ENCODE results near the gene IFT27.
"Not testable (repeated sequence)": the region's sequence is repeated elsewhere in the genome, so short reads cannot be mapped to it uniquely, and the experiment has no call there.

IFT27 gene

GRCh38 chr22:36767035-36767775 is 8.7 kb downstream of the IFT27 start:
- in situ Hi-C loops (cut with MboI; ENCODE audit: low sequenced_read_pairs) = no loop called here

DNA sequence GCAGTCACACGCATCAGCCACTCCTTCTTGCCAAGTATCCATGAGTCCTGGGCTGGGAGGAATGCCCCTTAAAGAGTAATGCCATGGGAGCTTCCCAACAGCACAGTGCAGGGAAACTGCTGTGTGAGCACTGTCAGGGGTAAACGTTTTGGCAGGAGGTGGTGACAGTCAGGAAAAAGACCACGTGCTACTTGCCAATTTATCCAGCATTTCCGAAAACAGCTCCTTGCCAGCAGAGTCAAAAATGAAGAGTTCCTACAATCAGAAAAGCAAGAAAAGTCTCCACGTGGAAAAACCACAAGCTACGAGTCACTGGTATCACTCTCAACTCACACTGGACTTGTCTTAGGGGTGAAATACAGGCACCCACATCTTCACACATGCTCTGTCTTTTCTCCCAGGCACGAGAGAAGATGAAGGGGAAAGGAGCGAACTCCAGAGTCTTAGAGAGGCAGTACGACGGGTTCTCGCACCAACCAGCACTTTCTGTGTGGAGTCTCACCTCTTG is 9.9 kb downstream of the IFT27 start:
- in situ Hi-C loops (cut with MboI; ENCODE audit: low sequenced_read_pairs) = no loop called here

GRCh38 chr22:36765131-36765942 is 10.6 kb downstream of the IFT27 start:
- in situ Hi-C loops (cut with MboI; ENCODE audit: low sequenced_read_pairs) = no loop called here

GRCh38 chr22:36764641-36765040 is 11.3 kb downstream of the IFT27 start:
- in situ Hi-C loops (cut with MboI; ENCODE audit: low sequenced_read_pairs) = no loop called here

DNA sequence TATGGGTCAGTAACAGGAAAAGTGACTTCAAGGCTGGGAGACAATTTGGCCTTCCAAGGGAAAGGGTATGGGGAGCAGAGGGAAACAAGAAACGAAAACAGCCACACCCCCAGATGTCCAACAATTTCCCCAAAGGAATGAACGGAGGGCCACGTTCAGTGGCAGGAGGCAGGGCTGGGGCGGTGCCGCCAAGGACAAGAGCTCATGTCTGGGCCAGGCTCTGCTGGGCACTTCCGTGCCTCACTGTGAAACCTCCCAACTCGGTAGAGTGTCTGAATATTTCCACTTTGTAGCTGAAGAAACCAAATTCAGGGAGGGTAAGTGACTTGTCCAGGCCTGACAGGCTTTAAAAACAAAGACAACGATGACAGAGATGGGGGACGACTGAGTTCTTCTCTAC is 11.9 kb downstream of the IFT27 start:
- in situ Hi-C loops (cut with MboI; ENCODE audit: low sequenced_read_pairs) = no loop called here

DNA sequence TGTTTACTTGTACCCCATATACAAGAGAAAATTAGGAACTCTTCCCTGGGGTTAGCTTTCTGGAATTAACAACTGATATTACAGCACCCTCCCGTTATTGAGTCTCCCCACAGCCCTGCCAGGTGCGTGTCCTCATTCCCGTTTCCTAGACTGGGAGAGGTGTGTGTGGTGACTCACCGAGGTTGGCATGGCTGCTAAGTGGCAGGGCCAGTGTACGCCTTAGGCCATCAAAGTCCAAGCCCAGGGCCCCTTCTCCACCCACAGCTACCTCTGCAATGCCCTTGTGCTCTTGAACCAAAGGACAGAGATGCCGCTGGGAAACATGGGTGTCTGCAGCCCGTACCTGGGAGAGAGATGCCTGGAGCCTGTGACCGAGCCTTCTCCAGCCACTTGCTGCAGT is 12.3 kb downstream of the IFT27 start:
- in situ Hi-C loops (cut with MboI; ENCODE audit: low sequenced_read_pairs) = no loop called here

- in situ Hi-C loops (cut with MboI; ENCODE audit: low sequenced_read_pairs) = no loop called here
Measured at GRCh38 chr22:36762687-36763260, 13.1 kb downstream of the IFT27 start.

- in situ Hi-C loops (cut with MboI; ENCODE audit: low sequenced_read_pairs) = no loop called here
Measured at GRCh38 chr22:36761553-36762240, 14.2 kb downstream of the IFT27 start.

- in situ Hi-C loops (cut with MboI; ENCODE audit: low sequenced_read_pairs) = no loop called here
Measured at GRCh38 chr22:36760786-36761185, 15.1 kb downstream of the IFT27 start.

DNA sequence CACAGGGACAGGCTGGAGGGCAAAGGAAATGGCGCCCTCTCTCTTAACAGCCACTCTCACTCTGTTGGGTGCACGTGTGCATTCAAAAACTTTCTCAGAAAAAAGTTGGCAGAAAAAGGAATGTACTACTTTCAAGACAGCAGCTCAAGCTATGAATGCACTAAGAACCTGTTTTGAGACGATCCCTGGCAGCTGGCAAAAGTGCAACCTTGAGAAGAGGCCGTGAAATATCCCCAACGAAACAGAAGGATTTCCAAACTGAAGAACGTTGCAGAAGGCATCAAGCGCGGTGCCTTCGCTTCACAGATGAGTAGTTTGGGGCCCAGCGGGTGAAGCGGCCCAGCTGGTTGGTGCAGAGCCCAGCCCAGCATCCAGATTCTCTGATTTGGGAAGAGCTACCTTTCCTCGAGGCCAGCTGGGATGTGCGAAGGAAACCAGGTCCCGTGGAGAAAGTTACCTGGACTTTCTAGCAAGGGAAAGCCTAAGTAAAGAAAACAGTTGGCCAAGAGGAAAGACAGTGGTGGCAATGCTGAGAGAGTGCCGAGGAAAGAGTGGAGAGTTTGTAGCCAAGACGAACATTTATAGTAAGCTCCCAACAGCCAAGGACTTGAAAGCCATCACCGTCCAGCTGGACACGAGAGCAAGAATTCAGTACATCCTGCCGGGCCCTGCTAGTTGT is 16.3 kb downstream of the IFT27 start:
- in situ Hi-C loops (cut with MboI; ENCODE audit: low sequenced_read_pairs) = no loop called here

- in situ Hi-C loops (cut with MboI; ENCODE audit: low sequenced_read_pairs) = no loop called here
Measured at GRCh38 chr22:36758792-36759271, 17.1 kb downstream of the IFT27 start.

GRCh38 chr22:36757668-36758211 is 18.2 kb downstream of the IFT27 start:
- in situ Hi-C loops (cut with MboI; ENCODE audit: low sequenced_read_pairs) = no loop called here

DNA sequence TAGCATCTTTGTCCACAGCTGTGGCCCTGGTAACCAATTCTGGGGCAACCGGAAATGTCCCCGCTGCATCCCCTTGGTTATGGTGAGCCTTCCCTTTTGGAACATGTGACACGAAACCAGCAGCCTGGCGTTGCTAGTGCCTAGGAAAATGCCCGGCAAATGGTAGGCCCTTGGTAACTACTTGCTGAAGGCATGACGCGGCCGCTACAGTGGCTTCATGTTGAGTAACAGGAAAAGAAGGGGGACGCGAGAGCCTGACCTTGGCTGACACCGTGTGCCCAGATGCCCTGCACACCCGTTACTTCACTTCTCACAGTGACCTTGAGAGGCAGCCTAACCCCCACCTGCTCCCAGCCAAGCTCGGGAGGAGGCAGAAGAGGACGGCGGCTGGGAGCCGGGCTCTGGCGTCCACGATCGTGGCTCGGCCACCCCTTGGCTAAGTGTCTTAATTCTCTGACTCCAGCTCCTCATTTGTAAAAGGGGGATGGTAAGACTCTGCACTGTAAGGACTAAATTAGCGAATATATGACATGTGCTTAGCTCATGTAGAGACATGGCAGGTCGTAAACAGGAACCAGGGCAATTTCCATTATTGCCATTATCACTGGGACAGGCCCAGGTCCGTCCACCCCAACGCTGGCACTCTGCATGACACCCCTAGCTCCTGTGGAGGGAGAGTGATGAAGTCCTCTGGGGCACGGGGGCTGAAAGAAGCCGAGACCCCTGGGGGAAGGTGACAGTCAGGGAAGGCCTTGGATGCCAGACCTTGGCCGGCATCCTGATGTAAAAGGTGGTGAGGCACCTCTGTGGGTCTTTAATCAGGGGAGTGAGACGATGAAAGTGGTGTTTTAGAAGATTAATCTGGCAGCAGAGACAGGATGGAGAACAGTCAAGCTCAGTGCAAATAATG is 18.9 kb downstream of the IFT27 start:
- in situ Hi-C loops (cut with MboI; ENCODE audit: low sequenced_read_pairs) = no loop called here

DNA sequence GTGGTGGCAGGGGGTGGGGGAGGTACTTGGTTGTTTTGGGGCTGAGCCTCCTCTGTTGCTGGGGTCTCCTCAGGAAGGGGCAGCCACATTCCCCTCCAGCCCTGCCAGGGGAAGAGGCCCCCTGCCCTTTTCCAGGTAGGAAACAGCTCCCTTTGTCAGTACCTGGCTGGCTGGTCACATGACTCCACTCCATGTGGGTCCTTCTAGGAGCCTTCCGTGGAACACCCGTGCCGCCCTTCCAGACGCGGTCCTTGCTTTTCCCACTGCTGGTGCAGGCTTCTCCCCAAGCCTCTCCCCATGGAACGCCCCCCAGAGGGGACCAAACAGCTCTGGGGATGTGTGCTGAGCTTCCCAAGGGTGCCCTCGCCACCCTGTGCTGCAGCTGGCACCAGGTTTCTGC is 19.9 kb downstream of the IFT27 start:
- in situ Hi-C loops (cut with MboI; ENCODE audit: low sequenced_read_pairs) = no loop called here

- in situ Hi-C loops (cut with MboI; ENCODE audit: low sequenced_read_pairs) = no loop called here
Measured at GRCh38 chr22:36755316-36755715, 20.6 kb downstream of the IFT27 start.

DNA sequence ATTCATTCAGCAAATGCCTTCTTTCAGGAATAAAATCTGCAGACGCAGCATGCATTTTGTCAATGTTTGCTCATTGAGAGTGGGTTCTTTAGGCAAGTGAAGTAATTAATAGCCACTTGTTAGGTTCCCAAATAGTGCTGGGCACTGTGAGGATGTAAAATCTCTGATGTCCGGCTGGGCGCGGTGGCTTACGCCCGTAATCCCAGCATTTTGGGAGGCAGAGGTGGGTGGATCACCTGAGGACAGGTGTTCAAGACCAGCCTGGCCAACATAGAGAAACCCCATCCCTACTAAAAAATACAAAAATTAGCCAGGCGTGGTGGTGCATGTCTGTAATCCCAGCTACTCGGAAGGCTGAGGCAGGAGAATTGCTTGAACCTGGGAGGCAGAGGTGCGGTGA is 21.0 kb downstream of the IFT27 start:
- in situ Hi-C loops (cut with MboI; ENCODE audit: low sequenced_read_pairs) = not testable (repeated sequence)

DNA sequence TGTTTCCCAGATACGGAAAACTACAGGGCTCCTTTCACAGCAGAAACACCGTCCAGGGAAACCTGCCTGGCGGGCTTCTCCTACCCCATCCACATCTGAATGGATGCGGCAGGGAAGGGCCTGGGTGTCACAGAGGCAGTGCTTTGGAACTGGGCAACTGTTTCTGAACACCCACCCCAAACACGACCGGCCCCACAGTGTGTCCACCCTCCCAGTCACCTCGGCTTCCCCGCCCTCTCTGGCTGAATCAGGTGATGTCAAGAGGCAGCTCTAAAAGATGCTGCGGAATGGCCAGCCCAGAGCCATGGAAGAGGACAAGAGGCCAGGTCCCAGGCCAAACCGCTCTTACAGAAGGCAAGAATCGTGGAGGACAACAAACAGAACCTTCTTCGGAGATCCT is 22.0 kb downstream of the IFT27 start:
- in situ Hi-C loops (cut with MboI; ENCODE audit: low sequenced_read_pairs) = no loop called here

DNA sequence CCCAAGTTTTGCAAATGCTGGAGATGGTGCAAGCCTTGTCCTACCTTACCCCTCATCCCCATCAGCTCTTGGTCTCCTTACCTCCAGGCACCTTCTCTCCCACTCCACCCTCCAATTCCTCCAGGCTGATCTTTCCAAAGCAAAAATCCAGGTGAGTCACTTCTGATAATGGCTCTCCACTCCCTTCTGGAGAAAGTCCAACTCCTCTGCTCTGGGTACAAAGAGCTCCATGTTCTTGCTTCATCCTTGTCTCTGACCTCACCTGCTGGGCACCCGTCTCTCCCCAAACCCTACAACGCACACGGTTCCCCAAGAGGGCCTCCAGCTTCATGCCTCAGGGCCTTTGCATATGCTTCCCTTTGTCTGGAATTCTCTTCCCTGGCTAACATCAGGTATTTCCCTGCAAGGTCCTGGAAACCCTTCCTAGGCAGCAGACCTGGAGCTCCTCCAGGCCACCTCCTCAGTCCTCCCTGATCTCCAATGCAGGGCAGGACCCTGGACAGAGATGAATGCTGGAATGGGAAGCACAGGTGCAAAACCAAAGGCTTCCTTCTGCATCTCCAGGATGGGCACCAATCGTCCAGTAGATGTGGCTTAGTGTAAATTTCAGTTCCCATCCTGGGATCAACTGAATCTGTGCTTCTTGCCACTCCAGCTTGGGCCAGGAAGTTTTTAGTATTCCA is 22.7 kb downstream of the IFT27 start:
- in situ Hi-C loops (cut with MboI; ENCODE audit: low sequenced_read_pairs) = no loop called here

Measured in HL-60/S4 treated with phorbol 12-myristate 13-acetate at 8.2 ng/mL for 4 days and 3 days (cell line).